HEK293 (cell line): ENCODE data around the gene RIN1.

Experiments
- EGR2 ChIP-seq: fragments of 450-650 bp; formaldehyde crosslinking; IDR thresholded peaks from 2 replicates; pipeline ENCODE4 v1.5.1; 2016; ENCODE audit warnings: low read depth, missing biosample characterization, missing genetic modification characterization
- KLF10 ChIP-seq: fragments of 450-650 bp; IDR thresholded peaks from 2 replicates; pipeline ENCODE4 v1.5.1; 2018; ENCODE audit warnings: missing biosample characterization, mild to moderate bottlenecking, missing genetic modification characterization
- KLF16 ChIP-seq: fragments of 450-650 bp; formaldehyde crosslinking; IDR thresholded peaks from 2 replicates; pipeline ENCODE4 v1.5.1; 2017; ENCODE audit warnings: missing biosample characterization, missing genetic modification characterization
- ZFHX2 ChIP-seq: fragments of 450-650 bp; formaldehyde crosslinking; conservative IDR thresholded peaks from 2 replicates; pipeline ENCODE4 v1.5.1; 2016; ENCODE audit warnings: missing biosample characterization, missing genetic modification characterization
- ZNF10 ChIP-seq: fragments of 450-650 bp; formaldehyde crosslinking; IDR thresholded peaks from 2 replicates; pipeline ENCODE4 v1.5.1; 2017; ENCODE audit warnings: missing biosample characterization, missing genetic modification characterization
- ZNF169 ChIP-seq: fragments of 450-650 bp; formaldehyde crosslinking; IDR thresholded peaks from 2 replicates; pipeline ENCODE4 v1.5.1; 2016; ENCODE audit warnings: missing biosample characterization, missing genetic modification characterization
- ZNF221 ChIP-seq: fragments of 450-650 bp; formaldehyde crosslinking; IDR thresholded peaks from 2 replicates; pipeline ENCODE4 v1.5.1; 2017; ENCODE audit warnings: missing biosample characterization, missing genetic modification characterization, borderline replicate concordance
- ZNF473 ChIP-seq: fragments of 450-650 bp; formaldehyde crosslinking; IDR thresholded peaks from 2 replicates; pipeline ENCODE4 v1.5.1; 2017; ENCODE audit warnings: missing biosample characterization, missing genetic modification characterization
- ZNF549 ChIP-seq: fragments of 450-650 bp; IDR thresholded peaks from 2 replicates; pipeline ENCODE4 v1.5.1; 2018; ENCODE audit warnings: missing biosample characterization, missing genetic modification characterization, mild to moderate bottlenecking, inconsistent platforms, moderate library complexity
- TF ChIP-seq, protein P1 (sequence below): fragments of 450-650 bp; formaldehyde crosslinking; IDR thresholded peaks from 2 replicates; pipeline ENCODE4 v1.5.1; 2016; ENCODE audit warnings: missing biosample characterization, missing genetic modification characterization
- TF ChIP-seq, protein P2 (sequence below): fragments of 450-650 bp; formaldehyde crosslinking; IDR thresholded peaks from 2 replicates; pipeline ENCODE4 v1.5.1; 2016; ENCODE audit warnings: missing biosample characterization, missing genetic modification characterization
- TF ChIP-seq, protein P3 (sequence below): fragments of 450-650 bp; formaldehyde crosslinking; IDR thresholded peaks from 2 replicates; pipeline ENCODE4 v1.5.1; 2016; ENCODE audit warnings: missing biosample characterization, missing genetic modification characterization
- TF ChIP-seq, protein P4 (sequence below): fragments of 450-650 bp; formaldehyde crosslinking; IDR thresholded peaks from 2 replicates; pipeline ENCODE4 v1.5.1; 2016; ENCODE audit warnings: missing biosample characterization, missing genetic modification characterization, low read depth
- TF ChIP-seq, protein P5 (sequence below): fragments of 450-650 bp; formaldehyde crosslinking; IDR thresholded peaks from 2 replicates; pipeline ENCODE4 v1.5.1; 2016; ENCODE audit warnings: missing biosample characterization, missing genetic modification characterization
- TF ChIP-seq, protein P6 (sequence below): sonication (generic); formaldehyde crosslinking; IDR thresholded peaks from 2 replicates; pipeline ENCODE4 v1.8.1; 2022; ENCODE audit warnings: mild to moderate bottlenecking, moderate library complexity, missing genetic modification reagents

The RIN1 gene

DNA sequence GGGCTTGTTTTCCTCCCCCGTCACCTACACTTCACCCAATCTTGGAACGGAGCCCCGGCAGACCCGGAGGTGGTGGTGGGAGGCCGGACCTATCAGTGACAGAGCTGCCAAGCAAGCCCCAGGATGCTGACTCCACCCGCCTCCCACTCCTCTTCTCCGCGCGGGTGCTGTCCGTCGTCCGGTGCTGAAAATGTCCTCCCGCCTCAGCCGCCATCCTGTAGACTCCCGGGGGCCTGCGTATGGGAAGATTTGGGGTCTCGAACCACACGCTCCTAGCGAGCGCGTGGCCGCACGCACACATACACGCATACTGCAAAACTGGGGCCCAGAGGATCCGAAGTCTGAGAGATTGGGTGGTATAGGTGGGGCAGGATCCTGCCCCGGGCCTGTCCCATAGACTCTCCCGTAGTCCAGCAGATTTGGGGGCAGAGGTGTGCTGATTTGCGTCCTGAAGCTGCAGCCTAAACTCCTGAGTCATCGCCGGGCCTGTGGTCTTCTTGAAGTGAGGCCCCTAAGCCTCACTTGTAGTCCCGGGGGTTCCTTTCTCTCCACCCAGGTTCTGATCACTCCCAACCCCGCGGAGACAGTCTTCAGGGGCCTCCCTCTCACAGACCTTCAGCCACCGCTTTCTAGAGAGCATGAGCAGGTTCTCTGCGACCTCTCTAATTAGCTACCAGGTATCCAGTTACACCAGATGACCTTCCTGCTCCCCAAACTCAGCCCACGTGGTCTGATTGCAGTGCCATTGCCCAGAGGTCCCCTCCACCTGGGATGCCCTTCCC is 46.5 kb downstream of the RIN1 start (continued):
- TF ChIP-seq ZNF10: no peak; the same call in 1 of the 2 replicates
- TF ChIP-seq, protein P1, sequence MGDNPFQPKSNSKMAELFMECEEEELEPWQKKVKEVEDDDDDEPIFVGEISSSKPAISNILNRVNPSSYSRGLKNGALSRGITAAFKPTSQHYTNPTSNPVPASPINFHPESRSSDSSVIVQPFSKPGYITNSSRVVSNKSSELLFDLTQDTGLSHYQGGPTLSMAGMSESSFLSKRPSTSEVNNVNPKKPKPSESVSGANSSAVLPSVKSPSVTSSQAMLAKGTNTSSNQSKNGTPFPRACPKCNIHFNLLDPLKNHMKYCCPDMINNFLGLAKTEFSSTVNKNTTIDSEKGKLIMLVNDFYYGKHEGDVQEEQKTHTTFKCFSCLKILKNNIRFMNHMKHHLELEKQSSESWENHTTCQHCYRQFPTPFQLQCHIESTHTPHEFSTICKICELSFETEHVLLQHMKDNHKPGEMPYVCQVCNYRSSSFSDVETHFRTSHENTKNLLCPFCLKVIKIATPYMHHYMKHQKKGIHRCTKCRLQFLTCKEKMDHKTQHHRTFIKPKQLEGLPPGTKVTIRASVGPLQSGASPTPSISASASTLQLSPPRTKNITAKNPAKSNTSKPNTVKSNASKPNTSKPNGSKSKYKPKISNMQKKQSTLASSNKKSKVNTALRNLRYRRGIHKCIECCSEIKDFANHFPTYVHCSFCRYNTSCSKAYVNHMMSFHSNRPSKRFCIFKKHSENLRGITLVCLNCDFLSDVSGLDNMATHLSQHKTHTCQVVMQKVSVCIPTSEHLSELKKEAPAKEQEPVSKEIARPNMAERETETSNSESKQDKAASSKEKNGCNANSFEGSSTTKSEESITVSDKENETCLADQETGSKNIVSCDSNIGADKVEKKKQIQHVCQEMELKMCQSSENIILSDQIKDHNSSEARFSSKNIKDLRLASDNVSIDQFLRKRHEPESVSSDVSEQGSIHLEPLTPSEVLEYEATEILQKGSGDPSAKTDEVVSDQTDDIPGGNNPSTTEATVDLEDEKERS (tag by site-specific recombination): no peak
- TF ChIP-seq ZNF169 (tag by site-specific recombination): no peak
- TF ChIP-seq, protein P2, sequence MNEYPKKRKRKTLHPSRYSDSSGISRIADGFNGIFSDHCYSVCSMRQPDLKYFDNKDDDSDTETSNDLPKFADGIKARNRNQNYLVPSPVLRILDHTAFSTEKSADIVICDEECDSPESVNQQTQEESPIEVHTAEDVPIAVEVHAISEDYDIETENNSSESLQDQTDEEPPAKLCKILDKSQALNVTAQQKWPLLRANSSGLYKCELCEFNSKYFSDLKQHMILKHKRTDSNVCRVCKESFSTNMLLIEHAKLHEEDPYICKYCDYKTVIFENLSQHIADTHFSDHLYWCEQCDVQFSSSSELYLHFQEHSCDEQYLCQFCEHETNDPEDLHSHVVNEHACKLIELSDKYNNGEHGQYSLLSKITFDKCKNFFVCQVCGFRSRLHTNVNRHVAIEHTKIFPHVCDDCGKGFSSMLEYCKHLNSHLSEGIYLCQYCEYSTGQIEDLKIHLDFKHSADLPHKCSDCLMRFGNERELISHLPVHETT (tag by site-specific recombination): no peak
- peak; percentile 61 for TF ChIP-seq EGR2 (tag by site-specific recombination)
- TF ChIP-seq, protein P3, sequence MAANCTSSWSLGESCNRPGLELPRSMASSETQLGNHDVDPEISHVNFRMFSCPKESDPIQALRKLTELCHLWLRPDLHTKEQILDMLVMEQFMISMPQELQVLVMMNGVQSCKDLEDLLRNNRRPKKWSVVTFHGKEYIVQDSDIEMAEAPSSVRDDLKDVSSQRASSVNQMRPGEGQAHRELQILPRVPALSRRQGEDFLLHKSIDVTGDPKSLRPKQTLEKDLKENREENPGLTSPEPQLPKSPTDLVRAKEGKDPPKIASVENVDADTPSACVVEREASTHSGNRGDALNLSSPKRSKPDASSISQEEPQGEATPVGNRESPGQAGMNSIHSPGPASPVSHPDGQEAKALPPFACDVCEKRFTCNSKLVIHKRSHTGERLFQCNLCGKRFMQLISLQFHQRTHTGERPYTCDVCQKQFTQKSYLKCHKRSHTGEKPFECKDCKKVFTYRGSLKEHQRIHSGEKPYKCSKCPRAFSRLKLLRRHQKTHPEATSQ (tag by site-specific recombination): no peak
- TF ChIP-seq, protein P4, sequence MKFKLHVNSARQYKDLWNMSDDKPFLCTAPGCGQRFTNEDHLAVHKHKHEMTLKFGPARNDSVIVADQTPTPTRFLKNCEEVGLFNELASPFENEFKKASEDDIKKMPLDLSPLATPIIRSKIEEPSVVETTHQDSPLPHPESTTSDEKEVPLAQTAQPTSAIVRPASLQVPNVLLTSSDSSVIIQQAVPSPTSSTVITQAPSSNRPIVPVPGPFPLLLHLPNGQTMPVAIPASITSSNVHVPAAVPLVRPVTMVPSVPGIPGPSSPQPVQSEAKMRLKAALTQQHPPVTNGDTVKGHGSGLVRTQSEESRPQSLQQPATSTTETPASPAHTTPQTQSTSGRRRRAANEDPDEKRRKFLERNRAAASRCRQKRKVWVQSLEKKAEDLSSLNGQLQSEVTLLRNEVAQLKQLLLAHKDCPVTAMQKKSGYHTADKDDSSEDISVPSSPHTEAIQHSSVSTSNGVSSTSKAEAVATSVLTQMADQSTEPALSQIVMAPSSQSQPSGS: no peak
- TF ChIP-seq KLF10: 0 out of 2 replicates have a peak, but pooled peaks have one; percentile 18
- TF ChIP-seq ZNF221: no peak
- TF ChIP-seq ZNF549 (tag by site-specific recombination): no peak
- TF ChIP-seq ZNF473: no peak
- TF ChIP-seq, protein P5, sequence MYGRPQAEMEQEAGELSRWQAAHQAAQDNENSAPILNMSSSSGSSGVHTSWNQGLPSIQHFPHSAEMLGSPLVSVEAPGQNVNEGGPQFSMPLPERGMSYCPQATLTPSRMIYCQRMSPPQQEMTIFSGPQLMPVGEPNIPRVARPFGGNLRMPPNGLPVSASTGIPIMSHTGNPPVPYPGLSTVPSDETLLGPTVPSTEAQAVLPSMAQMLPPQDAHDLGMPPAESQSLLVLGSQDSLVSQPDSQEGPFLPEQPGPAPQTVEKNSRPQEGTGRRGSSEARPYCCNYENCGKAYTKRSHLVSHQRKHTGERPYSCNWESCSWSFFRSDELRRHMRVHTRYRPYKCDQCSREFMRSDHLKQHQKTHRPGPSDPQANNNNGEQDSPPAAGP (tag by site-specific recombination): 0 out of 2 replicates have a peak, but pooled peaks have one; percentile 16
- peak; percentile 78 for TF ChIP-seq ZFHX2
- TF ChIP-seq, protein P6, sequence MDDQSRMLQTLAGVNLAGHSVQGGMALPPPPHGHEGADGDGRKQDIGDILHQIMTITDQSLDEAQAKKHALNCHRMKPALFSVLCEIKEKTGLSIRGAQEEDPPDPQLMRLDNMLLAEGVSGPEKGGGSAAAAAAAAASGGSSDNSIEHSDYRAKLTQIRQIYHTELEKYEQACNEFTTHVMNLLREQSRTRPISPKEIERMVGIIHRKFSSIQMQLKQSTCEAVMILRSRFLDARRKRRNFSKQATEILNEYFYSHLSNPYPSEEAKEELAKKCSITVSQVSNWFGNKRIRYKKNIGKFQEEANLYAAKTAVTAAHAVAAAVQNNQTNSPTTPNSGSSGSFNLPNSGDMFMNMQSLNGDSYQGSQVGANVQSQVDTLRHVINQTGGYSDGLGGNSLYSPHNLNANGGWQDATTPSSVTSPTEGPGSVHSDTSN (CRISPR knock-in tag): no peak
- TF ChIP-seq KLF16 (tag by site-specific recombination): peak; percentile 40; the same call in 1 of the 2 replicates
- TF ChIP-seq, all 188 proteins: peak for 19
